ENCODE measurements around the gene XG.
A peak's percentile ranks its signal among the peaks of the same experiment; 100 is the strongest.
"Not testable (repeated sequence)": the region's sequence is repeated elsewhere in the genome, so short reads cannot be mapped to it uniquely, and the experiment has no call there.

XG gene, protein sequence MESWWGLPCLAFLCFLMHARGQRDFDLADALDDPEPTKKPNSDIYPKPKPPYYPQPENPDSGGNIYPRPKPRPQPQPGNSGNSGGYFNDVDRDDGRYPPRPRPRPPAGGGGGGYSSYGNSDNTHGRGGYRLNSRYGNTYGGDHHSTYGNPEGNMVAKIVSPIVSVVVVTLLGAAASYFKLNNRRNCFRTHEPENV

DNA sequence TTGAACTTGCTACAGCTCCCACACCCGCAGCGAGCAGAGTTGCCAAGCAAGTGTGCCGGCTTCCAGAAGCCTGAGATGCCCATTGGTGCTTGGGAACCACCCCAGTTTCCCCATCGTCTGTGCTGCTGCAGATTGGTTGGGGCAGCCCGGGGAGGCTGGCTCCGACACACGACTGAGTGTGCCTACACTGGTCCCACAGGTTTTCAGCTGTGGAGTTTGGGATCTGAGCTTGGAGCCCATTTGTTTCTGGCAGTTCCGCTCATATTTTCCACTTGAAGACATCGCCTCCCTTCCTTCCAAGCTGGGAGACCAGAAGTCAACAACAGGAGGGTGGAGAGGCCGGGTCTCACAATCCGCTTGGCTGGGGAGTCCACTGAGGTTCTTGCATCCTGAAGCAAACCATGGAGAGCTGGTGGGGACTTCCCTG, at the start of gene XG:
Gene XG (plus strand): TSS at position 167 of the 427 bp plus-strand sequence. CDS start 235 bp downstream, at position 402.
- H2AFZ ChIP-seq (ENCODE audit: low read depth, low read length); H3K27me3 ChIP-seq (ENCODE audit: low read depth, low read length); H3K4me3 ChIP-seq (ENCODE audit: low read length); H3K9ac ChIP-seq (ENCODE audit: low read length); H4K20me1 ChIP-seq (ENCODE audit: insufficient read depth, low read length); H3K4me2 ChIP-seq (ENCODE audit: low read length); H3K27ac ChIP-seq (ENCODE audit: low read length); H3K36me3 ChIP-seq (replicated peaks; ENCODE audit: low read depth, low read length); H3K79me2 ChIP-seq (ENCODE audit: low read length); H3K9me3 ChIP-seq (ENCODE audit: insufficient read depth, low read length); H3K4me1 ChIP-seq (ENCODE audit: low read length): not testable (repeated sequence)

DNA sequence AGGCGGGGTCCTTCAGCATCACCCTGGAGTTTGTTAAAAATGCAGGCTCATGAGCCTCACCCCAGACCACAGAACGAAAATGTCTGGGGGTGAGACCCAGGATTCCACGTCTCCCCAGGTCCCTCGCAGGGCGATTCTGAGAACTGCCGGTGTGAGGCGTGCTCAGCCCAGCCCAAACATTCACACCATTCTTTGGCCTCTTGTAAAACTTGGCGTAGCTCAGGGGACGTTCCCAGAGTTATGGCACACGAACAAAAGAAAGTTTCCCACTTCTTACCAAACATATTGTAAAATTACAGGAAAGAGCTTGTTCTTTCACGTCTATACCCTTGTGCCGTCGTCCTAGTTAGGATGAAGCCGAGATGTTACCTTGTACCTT, 47.9 kb upstream of the XG start:
- no peak for TF ChIP-seq EZH2phosphoT487 (IDR thresholded peaks at IDR 0.05; ENCODE audit: low read depth)
- TF ChIP-seq, protein P1, sequence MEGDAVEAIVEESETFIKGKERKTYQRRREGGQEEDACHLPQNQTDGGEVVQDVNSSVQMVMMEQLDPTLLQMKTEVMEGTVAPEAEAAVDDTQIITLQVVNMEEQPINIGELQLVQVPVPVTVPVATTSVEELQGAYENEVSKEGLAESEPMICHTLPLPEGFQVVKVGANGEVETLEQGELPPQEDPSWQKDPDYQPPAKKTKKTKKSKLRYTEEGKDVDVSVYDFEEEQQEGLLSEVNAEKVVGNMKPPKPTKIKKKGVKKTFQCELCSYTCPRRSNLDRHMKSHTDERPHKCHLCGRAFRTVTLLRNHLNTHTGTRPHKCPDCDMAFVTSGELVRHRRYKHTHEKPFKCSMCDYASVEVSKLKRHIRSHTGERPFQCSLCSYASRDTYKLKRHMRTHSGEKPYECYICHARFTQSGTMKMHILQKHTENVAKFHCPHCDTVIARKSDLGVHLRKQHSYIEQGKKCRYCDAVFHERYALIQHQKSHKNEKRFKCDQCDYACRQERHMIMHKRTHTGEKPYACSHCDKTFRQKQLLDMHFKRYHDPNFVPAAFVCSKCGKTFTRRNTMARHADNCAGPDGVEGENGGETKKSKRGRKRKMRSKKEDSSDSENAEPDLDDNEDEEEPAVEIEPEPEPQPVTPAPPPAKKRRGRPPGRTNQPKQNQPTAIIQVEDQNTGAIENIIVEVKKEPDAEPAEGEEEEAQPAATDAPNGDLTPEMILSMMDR (IDR thresholded peaks at IDR 0.05; ENCODE audit: low read depth, low read length) = no peak
- Histone ChIP-seq H3K9ac (ENCODE audit: low read length) (no peak overlapping the region), H3K79me2 (ENCODE audit: low read length) (peaks cover 91% of the 10 kb centered on the region), H3K27ac (ENCODE audit: low read length) (no peak overlapping the region), H3K4me3 (ENCODE audit: low read length) (no peak overlapping the region), H3K27me3 (ENCODE audit: low read depth, low read length) (no peaks in the 10 kb centered on the region), H4K20me1 (ENCODE audit: insufficient read depth, low read length) (peaks cover 33% of the 10 kb centered on the region), H3K36me3 (replicated peaks; ENCODE audit: low read depth, low read length) (peaks cover 11% of the 10 kb centered on the region), H3K9me3 (ENCODE audit: insufficient read depth, low read length) (no peaks in the 10 kb centered on the region), H3K4me1 (ENCODE audit: low read length) (peaks cover 38% of the 10 kb centered on the region), H2AFZ (ENCODE audit: low read depth, low read length) (no peak overlapping the region), H3K4me2 (ENCODE audit: low read length) (no peak overlapping the region)

DNA sequence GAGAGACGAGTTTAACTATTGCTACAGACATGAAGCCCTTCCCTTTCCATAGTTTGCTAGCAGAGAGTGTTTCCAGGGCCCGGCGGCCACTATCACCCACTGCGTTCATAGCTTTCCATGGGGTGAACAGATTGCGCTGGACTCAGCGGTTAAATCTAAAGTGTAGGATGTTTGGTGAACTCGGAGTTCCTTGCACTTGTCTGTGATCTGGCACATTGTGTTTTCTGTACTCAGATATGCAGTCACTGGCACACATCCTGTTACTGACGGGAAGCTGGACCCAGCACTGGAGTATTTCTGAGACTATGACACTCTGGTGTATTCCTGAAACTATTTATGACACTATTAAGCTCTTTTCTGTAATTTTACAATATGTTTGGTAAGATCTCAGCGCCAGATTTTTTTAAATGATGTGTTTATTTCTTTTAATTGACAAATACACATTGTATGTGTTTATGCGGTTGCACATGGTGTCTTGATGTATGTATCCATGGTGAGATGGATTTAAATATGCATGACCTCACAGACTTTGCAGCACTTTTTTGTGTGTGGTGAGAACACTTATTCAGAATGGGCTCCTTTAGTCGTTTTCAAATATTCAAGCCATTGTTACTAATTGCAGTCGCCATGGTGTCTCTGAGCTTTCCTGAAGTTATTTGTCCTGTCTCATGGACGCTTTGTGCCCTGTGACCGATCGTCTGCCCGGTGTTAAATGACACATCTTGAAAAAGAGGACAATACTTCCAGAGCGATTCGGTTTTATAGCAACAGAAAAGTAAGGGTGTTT, 46.6 kb upstream of the XG start:
- Histone ChIP-seq H2AFZ (ENCODE audit: low read depth, low read length) (no peak overlapping the region), H3K27ac (ENCODE audit: low read length) (no peak overlapping the region), H3K9ac (ENCODE audit: low read length) (no peak overlapping the region), H3K4me3 (ENCODE audit: low read length) (no peak overlapping the region), H3K27me3 (ENCODE audit: low read depth, low read length) (no peaks in the 10 kb centered on the region), H3K4me2 (ENCODE audit: low read length) (no peak overlapping the region), H3K9me3 (ENCODE audit: insufficient read depth, low read length) (no peaks in the 10 kb centered on the region), H4K20me1 (ENCODE audit: insufficient read depth, low read length) (peaks cover 39% of the 10 kb centered on the region), H3K36me3 (replicated peaks; ENCODE audit: low read depth, low read length) (peaks cover 8% of the 10 kb centered on the region), H3K4me1 (ENCODE audit: low read length) (peaks cover 51% of the 10 kb centered on the region), H3K79me2 (ENCODE audit: low read length) (peaks cover 94% of the 10 kb centered on the region)
- TF ChIP-seq, protein P1 (IDR thresholded peaks at IDR 0.05; ENCODE audit: low read depth, low read length) = no peak
- no peak for TF ChIP-seq EZH2phosphoT487 (IDR thresholded peaks at IDR 0.05; ENCODE audit: low read depth)

DNA sequence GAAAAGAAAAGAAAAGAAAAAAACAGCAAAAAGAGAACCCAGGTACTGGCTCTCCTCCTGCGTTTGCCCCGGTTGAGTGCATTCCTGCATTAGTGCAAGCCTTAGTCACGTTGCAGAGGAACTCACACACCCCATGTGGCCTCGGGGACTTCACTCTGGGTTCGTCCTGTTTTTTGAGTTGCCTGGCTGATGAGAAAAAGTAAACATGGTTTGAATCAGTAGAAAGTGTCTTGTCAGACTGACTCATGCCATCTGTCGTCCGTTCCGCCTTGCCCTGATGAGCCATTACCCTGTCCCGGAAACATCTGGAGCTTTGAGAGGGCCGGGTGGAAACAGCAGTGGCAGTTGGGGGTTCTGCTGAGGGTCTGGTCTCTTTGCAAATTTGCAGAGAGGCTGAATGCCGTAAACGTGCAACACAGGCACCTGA, 44.5 kb upstream of the XG start:
- no peaks in the 10 kb centered on the region for H3K27me3 ChIP-seq (ENCODE audit: low read depth, low read length)
- peak overlapping the region; percentile 70 for H3K4me2 ChIP-seq (ENCODE audit: low read length)
- H3K9ac ChIP-seq (ENCODE audit: low read length) = peak overlapping the region; percentile 36; the same call in 1 of the 2 replicates
- peaks cover 72% of the 10 kb centered on the region for H3K79me2 ChIP-seq (ENCODE audit: low read length)
- H4K20me1 ChIP-seq (ENCODE audit: insufficient read depth, low read length) = peaks cover 29% of the 10 kb centered on the region
- no peaks in the 10 kb centered on the region for H3K9me3 ChIP-seq (ENCODE audit: insufficient read depth, low read length)
- H3K4me3 ChIP-seq (ENCODE audit: low read length) = peak overlapping the region; percentile 41
- peaks cover 7% of the 10 kb centered on the region for H3K36me3 ChIP-seq (replicated peaks; ENCODE audit: low read depth, low read length)
- H3K4me1 ChIP-seq (ENCODE audit: low read length) = peaks cover 44% of the 10 kb centered on the region
- H2AFZ ChIP-seq (ENCODE audit: low read depth, low read length) = no peak overlapping the region
- TF ChIP-seq EZH2phosphoT487 (IDR thresholded peaks at IDR 0.05; ENCODE audit: low read depth) = no peak
- TF ChIP-seq, protein P1 (IDR thresholded peaks at IDR 0.05; ENCODE audit: low read depth, low read length) = peak; percentile 39
- peak overlapping the region; percentile 71 for H3K27ac ChIP-seq (ENCODE audit: low read length)

Measured in OCI-LY3 (cell line).